GM13977 (cell line): ENCODE measurements around the gene ZNF638.

ENCODE experiments used
- DNase-seq: peaks from one replicate; pipeline ENCODE4 v3.0.0; 2012; ENCODE audit warnings: low spot score
- in situ Hi-C: fragments of 300-500 bp; cut with MboI; formaldehyde crosslinking; loops from one replicate; pipeline ENCODE4 v1.12.0; 2022; ENCODE audit warnings: low sequenced_read_pairs, low pct_unique_long_range_greater_than_20kb, mixed read lengths, inconsistent platforms; ENCODE audit not compliant: unreplicated experiment
- TF ChIP-seq, protein P1 (sequence below): IDR thresholded peaks from 2 replicates; pipeline ENCODE4 v1.5.1; 2012; ENCODE audit warnings: mild to moderate bottlenecking, control low read depth; ENCODE audit not compliant: insufficient read depth; ENCODE audit errors: extremely low read depth, missing control alignments

The ZNF638 gene

DNA sequence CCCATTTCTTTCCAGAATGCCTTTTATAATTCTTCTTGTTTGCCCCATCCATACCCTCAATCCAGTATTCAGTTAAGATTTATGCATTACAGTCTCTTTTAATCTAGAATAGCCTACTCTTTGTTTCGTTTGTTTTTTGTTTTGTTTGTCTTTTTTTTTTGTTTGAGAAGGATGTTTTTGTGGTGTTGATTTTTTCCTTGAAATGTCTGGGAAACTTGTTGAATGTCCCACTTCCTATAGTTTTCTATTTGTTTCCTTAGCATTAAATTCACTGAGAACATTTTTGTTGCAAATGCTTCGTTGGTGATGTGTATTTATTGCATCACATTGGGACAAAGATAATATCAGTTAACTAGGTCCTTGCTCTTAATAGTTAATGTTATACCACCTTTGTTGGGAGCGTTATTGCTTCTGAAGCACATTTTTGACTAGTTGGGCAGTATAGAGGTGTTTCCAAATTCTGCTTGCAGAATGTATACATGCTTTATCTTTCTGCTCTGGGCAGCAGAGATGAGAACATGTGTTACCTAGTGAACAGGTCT is 28.9 kb downstream of the ZNF638 start:
- no peak for DNase-seq
- TF ChIP-seq, protein P1, sequence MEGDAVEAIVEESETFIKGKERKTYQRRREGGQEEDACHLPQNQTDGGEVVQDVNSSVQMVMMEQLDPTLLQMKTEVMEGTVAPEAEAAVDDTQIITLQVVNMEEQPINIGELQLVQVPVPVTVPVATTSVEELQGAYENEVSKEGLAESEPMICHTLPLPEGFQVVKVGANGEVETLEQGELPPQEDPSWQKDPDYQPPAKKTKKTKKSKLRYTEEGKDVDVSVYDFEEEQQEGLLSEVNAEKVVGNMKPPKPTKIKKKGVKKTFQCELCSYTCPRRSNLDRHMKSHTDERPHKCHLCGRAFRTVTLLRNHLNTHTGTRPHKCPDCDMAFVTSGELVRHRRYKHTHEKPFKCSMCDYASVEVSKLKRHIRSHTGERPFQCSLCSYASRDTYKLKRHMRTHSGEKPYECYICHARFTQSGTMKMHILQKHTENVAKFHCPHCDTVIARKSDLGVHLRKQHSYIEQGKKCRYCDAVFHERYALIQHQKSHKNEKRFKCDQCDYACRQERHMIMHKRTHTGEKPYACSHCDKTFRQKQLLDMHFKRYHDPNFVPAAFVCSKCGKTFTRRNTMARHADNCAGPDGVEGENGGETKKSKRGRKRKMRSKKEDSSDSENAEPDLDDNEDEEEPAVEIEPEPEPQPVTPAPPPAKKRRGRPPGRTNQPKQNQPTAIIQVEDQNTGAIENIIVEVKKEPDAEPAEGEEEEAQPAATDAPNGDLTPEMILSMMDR = no peak
- in situ Hi-C loops = no loop called here

DNA sequence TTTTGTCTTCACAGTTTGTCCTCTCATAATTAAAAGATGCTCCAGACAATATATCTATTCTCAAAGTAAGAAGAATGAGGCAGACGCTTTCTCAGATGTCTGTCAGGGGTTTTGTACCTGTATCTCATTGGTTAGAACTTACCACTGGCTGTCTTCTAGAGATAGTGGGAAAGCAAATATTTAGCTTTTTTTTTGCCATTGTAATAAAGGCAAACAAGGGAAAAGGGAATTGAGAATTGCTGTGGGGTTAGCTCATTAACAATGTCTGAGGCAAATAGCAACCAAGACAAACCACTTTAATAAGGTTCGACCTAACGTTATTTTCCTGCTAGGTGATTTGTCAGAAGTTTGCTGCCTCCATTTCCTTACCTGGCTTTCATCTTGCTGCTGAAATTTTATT is 30.0 kb downstream of the ZNF638 start:
- TF ChIP-seq, protein P1 = no peak
- in situ Hi-C loops = no loop called here
- DNase-seq = peak; percentile 15

DNA sequence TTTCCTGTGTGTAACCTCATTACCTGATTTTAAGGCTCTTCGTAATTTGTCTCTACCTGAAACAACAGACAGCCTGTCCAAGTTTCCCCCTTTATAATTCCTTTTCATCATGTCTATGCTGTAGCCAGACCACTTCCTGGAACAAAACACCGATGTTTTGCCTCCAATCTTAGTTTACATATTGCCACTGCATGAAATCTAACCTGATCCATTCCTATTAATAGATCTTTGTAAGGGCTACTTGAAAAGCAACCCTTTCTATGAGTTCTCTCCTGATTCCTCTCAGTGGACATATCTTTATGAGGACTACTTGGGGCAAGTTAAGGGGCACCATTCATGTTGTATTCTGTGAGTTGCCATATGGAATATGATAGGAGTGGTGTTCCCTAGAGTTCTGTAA is 30.9 kb downstream of the ZNF638 start:
- in situ Hi-C loops = no loop called here
- TF ChIP-seq, protein P1 = no peak
- no peak for DNase-seq

DNA sequence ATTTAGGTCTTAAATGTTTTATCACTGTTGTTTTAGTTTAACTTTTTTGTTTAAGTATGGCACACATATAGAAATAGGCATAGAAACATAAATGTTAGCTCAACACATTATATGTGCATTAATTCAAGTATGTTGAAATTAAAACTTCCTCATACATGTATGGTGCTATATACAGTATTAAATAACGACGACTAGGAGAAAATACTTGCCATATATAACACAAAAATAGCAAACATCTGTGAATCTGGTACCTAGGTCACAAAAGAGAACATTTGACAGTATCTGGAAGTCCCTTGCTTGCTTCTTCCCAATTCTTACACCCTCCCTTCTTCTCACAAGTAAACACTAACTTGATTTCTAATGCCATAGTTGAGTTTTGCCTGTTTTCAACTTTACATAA is 38.4 kb downstream of the ZNF638 start:
- in situ Hi-C loops = no loop called here
- TF ChIP-seq, protein P1 = no peak
- no peak for DNase-seq

DNA sequence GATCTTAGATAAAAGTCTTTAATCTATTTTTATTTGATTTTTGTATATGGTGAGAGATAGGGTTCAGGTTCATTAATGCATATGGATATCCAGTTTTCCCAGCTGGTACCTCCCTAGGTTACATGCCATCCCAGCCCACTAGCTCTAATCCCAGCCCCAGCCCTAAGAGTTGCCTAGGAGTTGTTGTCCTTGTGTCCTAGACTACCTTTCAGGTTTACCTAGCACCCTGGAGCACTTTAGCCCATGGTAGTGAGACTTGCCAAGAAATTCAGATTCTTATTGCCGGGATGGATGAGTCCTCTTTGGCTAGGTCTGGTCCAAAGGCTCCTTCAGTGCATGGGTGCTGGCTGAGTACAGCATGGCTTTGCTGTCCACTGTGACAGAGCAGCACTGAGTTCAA is 40.5 kb downstream of the ZNF638 start:
- DNase-seq = no peak
- in situ Hi-C loops = no loop called here
- TF ChIP-seq, protein P1 = no peak

DNA sequence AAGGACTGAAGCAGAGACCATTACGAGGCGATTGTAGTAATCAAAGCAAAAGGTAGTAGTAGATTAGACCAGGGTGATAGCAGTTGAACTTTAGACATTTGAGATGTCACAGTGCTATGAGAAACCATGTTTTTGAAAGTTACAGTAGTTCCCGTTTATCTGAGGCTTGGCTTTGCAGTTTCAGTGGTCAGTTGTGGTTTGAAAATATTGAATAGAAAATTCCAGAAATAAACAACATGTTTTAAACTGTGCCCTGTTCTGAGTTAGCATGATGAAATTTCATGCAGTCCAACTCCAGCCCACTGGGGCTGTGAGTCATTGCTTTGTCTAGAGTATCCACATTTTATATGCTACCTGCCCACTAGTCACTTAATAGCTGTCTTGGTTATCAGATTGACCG is 47.5 kb downstream of the ZNF638 start:
- TF ChIP-seq, protein P1 = no peak
- DNase-seq = no peak
- in situ Hi-C loops = no loop called here

DNA sequence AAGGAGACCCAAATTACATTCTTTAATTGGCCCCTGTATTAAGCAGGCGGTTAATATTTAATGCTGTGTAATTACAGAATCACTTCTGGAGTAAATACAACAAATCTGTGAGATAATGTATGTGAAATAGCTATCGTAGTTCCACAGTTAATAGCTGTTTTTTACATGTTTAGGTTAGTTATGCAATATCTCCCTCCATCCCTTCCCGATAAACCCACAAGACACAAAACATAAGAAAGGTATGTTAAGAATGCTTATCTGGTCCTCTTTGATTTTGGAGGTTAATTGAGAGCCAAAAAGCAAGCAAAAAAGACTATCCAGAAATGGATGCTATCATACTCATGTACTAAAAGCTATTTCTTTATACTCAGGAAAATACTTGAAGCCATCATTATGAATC is 49.1 kb downstream of the ZNF638 start:
- DNase-seq = no peak
- TF ChIP-seq, protein P1 = no peak
- in situ Hi-C loops = no loop called here
